Transverse colon (tissue), 4 donors: ENCODE results near the gene WFDC8. TPM values are rescaled to one million over a fixed set of nuclear protein-coding genes. Genes with fewer than 3 reads are reported as not detected.

Experiments used
- DNase-seq: peaks from one replicate; pipeline ENCODE4 v3.0.0-alpha.2; 2019
- H3K27ac ChIP-seq, 4 donors: fragments of 200-600 bp; sonication (generic); 2 replicates each; pipeline ENCODE4 v1.5.1; 2016 to 2018; ENCODE audit warnings: inconsistent platforms in 4 of 4
- H3K27me3 ChIP-seq: fragments of 200-600 bp; sonication (generic); 2 replicates; pipeline ENCODE4 v1.5.1; 2017; ENCODE audit warnings: inconsistent platforms
- H3K36me3 ChIP-seq, 4 donors: fragments of 200-600 bp; sonication (generic); 2 replicates each; pipeline ENCODE4 v1.5.1; 2017 to 2019; ENCODE audit warnings: inconsistent platforms in 4 of 4
- H3K4me1 ChIP-seq, 4 donors: fragments of 200-600 bp; sonication (generic); 2 replicates each; pipeline ENCODE4 v1.5.1; 2017 to 2020; ENCODE audit warnings: inconsistent platforms in 4 of 4
- H3K4me3 ChIP-seq, 4 donors: fragments of 200-600 bp; sonication (generic); 1 replicate in 1 of 4; 2 replicates in 3 of 4; pipeline versions ENCODE4 v1.5.1 to v1.6.1; 2017 to 2019; ENCODE audit warnings: inconsistent platforms in 4 of 4
- H3K9me3 ChIP-seq, 2 donors: fragments of 200-600 bp; sonication (generic); 2 replicates each; pipeline ENCODE4 v1.5.1; 2017 to 2019; ENCODE audit warnings: inconsistent platforms in 2 of 2
- CTCF ChIP-seq, 5 experiments: fragments of 200-600 bp in 3 of 5; fragments of 450-650 bp in 2 of 5; sonication (generic) in 3 of 5; IDR thresholded peaks; 1 replicate in 2 of 5; 2 replicates in 3 of 5; pipeline ENCODE4 v1.5.1; 2016 to 2017; ENCODE audit warnings: antibody characterized with exemption in 5 of 5, inconsistent platforms in 3 of 5, mild to moderate bottlenecking in 2 of 5, moderate library complexity in 1 of 5
- EP300 ChIP-seq: sonication (generic); formaldehyde crosslinking; IDR thresholded peaks from one replicate; pipeline ENCODE4 v1.6.1; 2017; ENCODE audit warnings: antibody characterized with exemption, low read depth
- POLR2A ChIP-seq: fragments of 450-650 bp; IDR thresholded peaks from one replicate; pipeline ENCODE4 v1.6.1; 2016; ENCODE audit warnings: antibody characterized with exemption, mild to moderate bottlenecking, moderate library complexity
- POLR2AphosphoS5 ChIP-seq, 3 donors: sonication (generic); formaldehyde crosslinking; IDR thresholded peaks; one replicate each; pipeline ENCODE4 v1.6.1; 2016; ENCODE audit warnings: antibody characterized with exemption in 3 of 3
- WGBS, 2 donors: methylation state at CpG; one replicate each; pipeline ENCODE4 v1.1.5; 2018; ENCODE audit warnings: low coverage in 1 of 2; 5-methylcytosine and 5-hydroxymethylcytosine counted together
- in situ Hi-C, 4 donors: fragments of 200-750 bp; cut with MboI; loops; one replicate each; pipeline versions ENCODE4 v1.15.0 to v1.15.1; 2017; ENCODE audit warnings: low sequenced_read_pairs in 3 of 4, low pct_ligation_motif_present in 1 of 4, low pct_unique_long_range_greater_than_20kb in 1 of 4
- intact Hi-C: fragments of 100-400 bp; cut with DNase I; formaldehyde crosslinking; loops from one replicate; pipeline ENCODE4 v1.15.1; 2023; ENCODE audit warnings: low total_unique reads
- total RNA-seq, 4 donors: library from RNA; depleted of rRNA; stranded (reverse); fragments of >200 nt; gene quantifications; one replicate each; pipeline ENCODE4 v1.1.0, GENCODE V29; 2016

WFDC8 gene
- total RNA-seq, 4 donors from 2014 or later: not detected

- H3K9me3 ChIP-seq: no peaks in the 10 kb centered on the region
- WGBS, 2 donors: 87% methylated on average over 3 of the region's 3 CpGs; no CpG with 5 or more reads in 1 of the 2 donors
- no peaks in the 10 kb centered on the region for H3K36me3 ChIP-seq
- no peak overlapping the region for H3K4me3 ChIP-seq
- intact Hi-C loops: no loop called here
- in situ Hi-C loops: loop anchor here in 1 of 4 donors (25.0 kb wide), 1 partner anchor 179 kb away; no protein-coding TSS in a partner anchor
- no peaks in the 10 kb centered on the region for H3K4me1 ChIP-seq
- no peak for DNase-seq
- H3K27me3 ChIP-seq: no peaks in the 10 kb centered on the region
- TF ChIP-seq POLR2AphosphoS5 (IDR thresholded peaks at IDR 0.05) (no peak), POLR2A (no peak), EP300 (no peak), CTCF (IDR thresholded peaks at IDR 0.05) (no peak)
- H3K27ac ChIP-seq: no peak overlapping the region
These were observed 4.4 kb upstream of the WFDC8 start for GRCh38 chr20:45583502-45583901.

GRCh38 chr20:45581702-45582101, 2.6 kb upstream of the WFDC8 start:
- in situ Hi-C loops: loop anchor here in 1 of 4 donors (25.0 kb wide), 1 partner anchor 181 kb away; no protein-coding TSS in a partner anchor
- no peak overlapping the region for H3K27ac ChIP-seq
- H3K9me3 ChIP-seq: no peaks in the 10 kb centered on the region
- no peaks in the 10 kb centered on the region for H3K36me3 ChIP-seq
- intact Hi-C loops: no loop called here
- DNase-seq: no peak
- H3K4me3 ChIP-seq: no peak overlapping the region
- no peaks in the 10 kb centered on the region for H3K4me1 ChIP-seq
- H3K27me3 ChIP-seq: no peaks in the 10 kb centered on the region
- TF ChIP-seq POLR2A (no peak), EP300 (no peak), POLR2AphosphoS5 (IDR thresholded peaks at IDR 0.05) (no peak), CTCF (IDR thresholded peaks at IDR 0.05) (no peak)

- in situ Hi-C loops (loop anchor here in 1 of 4 donors (25.0 kb wide), 1 partner anchor 184 kb away; no protein-coding TSS in a partner anchor), intact Hi-C loops (no loop called here)
- 79% methylated on average over 1 of the region's 1 CpG; no CpG with 5 or more reads in 1 of the 2 donors for WGBS, 2 donors
- no peaks in the 10 kb centered on the region for H3K9me3 ChIP-seq
- no peak for DNase-seq
- no peak overlapping the region for H3K27ac ChIP-seq
- no peak for TF ChIP-seq CTCF (IDR thresholded peaks at IDR 0.05)
- TF ChIP-seq POLR2A: no peak
- no peak for TF ChIP-seq EP300
- TF ChIP-seq POLR2AphosphoS5 (IDR thresholded peaks at IDR 0.05): no peak
- H3K4me3 ChIP-seq: no peak overlapping the region
- H3K4me1 ChIP-seq: no peaks in the 10 kb centered on the region
- no peaks in the 10 kb centered on the region for H3K27me3 ChIP-seq
- H3K36me3 ChIP-seq: no peaks in the 10 kb centered on the region
These were observed 853 bp downstream of the WFDC8 start for GRCh38 chr20:45578231-45578630.

- H3K4me3 ChIP-seq: no peak overlapping the region
- no peak for DNase-seq
- no peaks in the 10 kb centered on the region for H3K36me3 ChIP-seq
- TF ChIP-seq POLR2A: no peak
- TF ChIP-seq POLR2AphosphoS5 (IDR thresholded peaks at IDR 0.05): no peak
- no peak for TF ChIP-seq CTCF (IDR thresholded peaks at IDR 0.05)
- no peak for TF ChIP-seq EP300
- H3K27me3 ChIP-seq: no peaks in the 10 kb centered on the region
- WGBS, 2 donors: 38 to 73% methylated on average over 2 of the region's 2 CpGs
- no peak overlapping the region for H3K27ac ChIP-seq
- no peaks in the 10 kb centered on the region for H3K4me1 ChIP-seq
- in situ Hi-C loops (loop anchor here in 1 of 4 donors (25.0 kb wide), 1 partner anchor 185 kb away; no protein-coding TSS in a partner anchor), intact Hi-C loops (no loop called here)
- no peaks in the 10 kb centered on the region for H3K9me3 ChIP-seq
These were observed 2.1 kb downstream of the WFDC8 start for GRCh38 chr20:45576995-45577394.
